ENCODE results near the gene SQSTM1.

- TF ChIP-seq CTCF (IDR thresholded peaks at IDR 0.05; ENCODE audit: insufficient read depth, low read length, poor library complexity, severe bottlenecking) (no peak), EZH2phosphoT487 (conservative IDR thresholded peaks at IDR 0.05; ENCODE audit: low read length) (no peak)
Measured at GRCh38 chr5:179880066-179880650, 59.5 kb downstream of the SQSTM1 start.
